ENCODE measurements around the gene PABPC1L2A.
"Not testable (repeated sequence)": the region's sequence is repeated elsewhere in the genome, so short reads cannot be mapped to it uniquely, and the experiment has no call there.

- not testable (repeated sequence) for TF ChIP-seq POLR2A (IDR thresholded peaks at IDR 0.05); CTCF (IDR thresholded peaks at IDR 0.05 in 8 of 11, conservative IDR thresholded peaks at IDR 0.05 in 3 of 11)
Observed at GRCh38 chrX:73086766-73087165, 7.5 kb upstream of the PABPC1L2A start.
